Lower leg skin (tissue), 4 donors: ENCODE data around the gene PCGF1. TPM values are rescaled to one million over a fixed set of nuclear protein-coding genes. Genes with fewer than 3 reads are reported as not detected.

Experiments
- DNase-seq, 2 donors: peaks; one replicate each; pipeline ENCODE4 v3.0.0-alpha.2; 2019; ENCODE audit warnings: low spot score in 2 of 2
- H3K4me3 ChIP-seq: fragments of 200-600 bp; sonication (generic); 2 replicates; pipeline ENCODE4 v1.5.1; 2017; ENCODE audit warnings: mild to moderate bottlenecking, low read depth; ENCODE audit not compliant: poor library complexity, severe bottlenecking
- POLR2A ChIP-seq, 2 donors: fragments of 450-650 bp; IDR thresholded peaks; one replicate each; pipeline ENCODE4 v1.6.1; 2016 to 2017; ENCODE audit warnings: antibody characterized with exemption in 2 of 2, mild to moderate bottlenecking in 1 of 2, moderate library complexity in 1 of 2
- WGBS, 2 donors: methylation state at CpG; one replicate each; pipeline ENCODE4 v1.1.5; 2018; 5-methylcytosine and 5-hydroxymethylcytosine counted together
- intact Hi-C: fragments of 100-400 bp; cut with DNase I; formaldehyde crosslinking; loops from one replicate; pipeline ENCODE4 v1.15.0; 2023; ENCODE audit warnings: low total_unique reads
- total RNA-seq, 4 donors: library from RNA; depleted of rRNA; stranded (reverse); fragments of >200 nt; gene quantifications; one replicate each; pipeline ENCODE4 v1.1.0, GENCODE V29; 2016
- TF ChIP-seq, protein P1 (sequence below), 3 donors: fragments of 450-650 bp; IDR thresholded peaks; one replicate each; pipeline ENCODE4 v1.5.1; 2016; ENCODE audit warnings: antibody characterized with exemption in 3 of 3, mild to moderate bottlenecking in 3 of 3, moderate library complexity in 2 of 3

PCGF1 gene
- total RNA-seq, 4 donors from 2014 or later, result 13.3 to 38.4 (median 24.1) TPM

DNA sequence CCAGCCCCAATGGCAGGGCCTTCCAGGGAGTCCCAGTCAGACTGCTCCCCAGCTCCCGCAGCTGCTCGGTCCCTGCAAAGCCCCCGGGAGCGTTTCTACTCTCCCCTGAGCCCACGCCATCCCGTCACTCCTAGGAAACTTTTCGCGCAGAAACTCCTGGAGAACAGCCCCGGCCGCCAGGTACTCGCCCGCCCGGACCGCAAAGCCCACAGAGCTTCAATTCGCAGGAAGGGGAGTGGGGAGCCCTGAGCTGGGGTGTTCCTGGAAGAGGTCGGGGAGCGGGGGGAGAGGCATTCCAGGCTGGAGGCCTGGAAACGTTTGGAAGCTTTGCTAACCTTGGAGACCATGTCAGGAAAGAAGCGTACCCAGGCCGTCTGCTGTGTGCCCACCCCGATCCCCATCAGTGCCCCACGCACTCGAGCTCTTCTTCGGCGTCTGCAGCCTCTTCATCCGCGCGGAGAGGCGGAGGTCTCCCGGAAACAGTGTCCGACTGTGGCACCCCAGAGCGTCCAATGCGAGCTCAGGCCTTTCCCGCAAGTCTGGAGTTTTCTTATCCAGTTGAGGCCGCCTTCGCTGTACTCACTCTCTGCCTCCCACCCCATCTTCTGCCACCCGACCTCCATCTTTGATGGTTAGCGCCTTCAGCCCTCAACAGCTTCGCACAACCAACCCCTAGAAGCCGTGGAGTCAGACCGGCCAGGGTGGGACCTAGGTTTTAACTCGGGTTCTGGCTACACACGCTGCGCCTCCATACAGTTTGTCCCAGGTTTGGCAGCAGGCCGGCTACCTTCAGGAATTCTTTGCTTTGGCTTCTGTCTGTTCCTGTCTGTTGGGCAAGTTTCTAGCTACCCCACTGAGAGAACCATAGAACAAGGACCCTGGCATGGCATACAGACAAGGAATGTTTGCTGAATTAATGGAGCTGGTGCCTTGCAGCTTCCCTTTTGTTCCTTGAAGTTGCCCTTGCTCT is 3.7 kb downstream of the PCGF1 start:
- DNase-seq, result no peak
- 57 to 75% methylated on average over 35 to 45 of the region's 45 CpGs for WGBS, 2 donors
- TF ChIP-seq, protein P1, sequence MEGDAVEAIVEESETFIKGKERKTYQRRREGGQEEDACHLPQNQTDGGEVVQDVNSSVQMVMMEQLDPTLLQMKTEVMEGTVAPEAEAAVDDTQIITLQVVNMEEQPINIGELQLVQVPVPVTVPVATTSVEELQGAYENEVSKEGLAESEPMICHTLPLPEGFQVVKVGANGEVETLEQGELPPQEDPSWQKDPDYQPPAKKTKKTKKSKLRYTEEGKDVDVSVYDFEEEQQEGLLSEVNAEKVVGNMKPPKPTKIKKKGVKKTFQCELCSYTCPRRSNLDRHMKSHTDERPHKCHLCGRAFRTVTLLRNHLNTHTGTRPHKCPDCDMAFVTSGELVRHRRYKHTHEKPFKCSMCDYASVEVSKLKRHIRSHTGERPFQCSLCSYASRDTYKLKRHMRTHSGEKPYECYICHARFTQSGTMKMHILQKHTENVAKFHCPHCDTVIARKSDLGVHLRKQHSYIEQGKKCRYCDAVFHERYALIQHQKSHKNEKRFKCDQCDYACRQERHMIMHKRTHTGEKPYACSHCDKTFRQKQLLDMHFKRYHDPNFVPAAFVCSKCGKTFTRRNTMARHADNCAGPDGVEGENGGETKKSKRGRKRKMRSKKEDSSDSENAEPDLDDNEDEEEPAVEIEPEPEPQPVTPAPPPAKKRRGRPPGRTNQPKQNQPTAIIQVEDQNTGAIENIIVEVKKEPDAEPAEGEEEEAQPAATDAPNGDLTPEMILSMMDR (IDR thresholded peaks at IDR 0.05), result no peak
- no peak for TF ChIP-seq POLR2A (IDR thresholded peaks at IDR 0.05)
- intact Hi-C loops, result no loop called here
- peak overlapping the region; percentile 40 for H3K4me3 ChIP-seq

DNA sequence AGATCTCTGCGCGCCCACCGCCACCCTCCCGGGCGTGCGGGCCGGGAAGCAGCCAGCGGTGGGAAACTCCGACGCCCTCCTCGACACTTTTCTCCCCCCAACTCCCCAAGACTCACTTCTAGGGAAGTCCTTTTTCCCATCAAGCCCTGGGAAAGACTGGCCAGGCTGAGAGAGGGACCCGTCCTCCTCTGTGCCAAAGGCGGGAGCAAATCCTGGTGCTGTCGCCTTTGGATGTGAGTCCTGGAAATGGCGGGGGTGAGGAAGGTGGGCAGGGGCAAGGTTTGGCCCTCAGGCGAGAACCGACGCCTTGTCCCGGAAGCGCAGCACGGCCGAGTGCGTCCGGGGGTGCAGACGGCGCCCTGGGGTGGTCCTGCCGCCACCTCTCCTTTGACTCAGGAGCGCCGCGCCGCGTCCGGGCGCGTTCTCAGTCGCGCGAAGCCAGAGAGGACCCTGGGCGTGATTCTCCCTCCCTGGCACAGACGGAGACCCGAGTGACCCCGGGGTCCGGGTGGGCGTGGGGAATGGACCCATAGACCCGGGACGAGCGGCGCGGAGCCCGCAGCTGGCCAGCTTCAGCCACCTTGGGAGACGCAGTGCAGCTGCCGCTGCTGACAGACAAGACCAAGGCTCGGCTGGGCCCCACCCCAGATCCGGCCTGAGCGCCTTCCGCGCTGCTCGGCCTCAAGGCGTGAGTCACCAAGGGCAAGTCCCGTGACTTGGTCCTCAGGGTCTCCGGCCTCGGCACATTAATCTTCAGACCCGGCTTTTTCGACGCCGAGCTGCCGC is 4.6 kb downstream of the PCGF1 start:
- DNase-seq, result peak; percentile 84 to 97
- peak in 1 of 2 donors; percentile 23 for TF ChIP-seq POLR2A (IDR thresholded peaks at IDR 0.05)
- TF ChIP-seq, protein P1 (IDR thresholded peaks at IDR 0.05), result peak in 1 of 3 donors; percentile 8
- WGBS, 2 donors, result 4 to 5% methylated on average over 26 of the region's 67 CpGs
- H3K4me3 ChIP-seq, result peak overlapping the region; percentile 40
- intact Hi-C loops, result no loop called here

DNA sequence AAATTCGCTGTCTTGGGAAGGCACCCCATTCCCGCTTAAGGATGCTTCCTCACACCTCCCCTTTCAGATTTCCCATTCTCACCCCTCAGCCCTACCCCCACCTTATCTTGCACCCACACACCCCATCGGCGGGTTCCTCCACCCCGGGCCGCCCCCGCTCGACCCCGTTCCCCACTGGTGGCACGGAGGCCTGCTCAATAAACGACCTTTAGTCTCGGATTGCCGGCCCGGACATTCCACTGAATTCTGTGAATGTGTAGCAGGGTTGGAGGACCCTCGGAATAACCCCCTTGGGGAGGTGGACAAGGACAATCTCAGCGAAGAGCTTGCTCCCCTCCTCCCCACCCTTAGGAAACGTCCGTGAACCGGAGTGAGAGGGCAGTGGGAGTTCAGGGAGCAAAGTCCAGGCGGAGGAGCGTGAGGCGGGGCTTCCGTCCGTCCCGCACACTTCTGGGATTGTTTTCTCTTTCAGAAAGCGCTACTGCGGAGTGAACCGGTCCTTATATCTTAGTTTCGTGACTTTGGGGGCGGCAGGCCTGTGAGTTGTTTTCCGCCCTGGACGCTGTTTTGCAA is 5.3 kb downstream of the PCGF1 start:
- H3K4me3 ChIP-seq, result peak overlapping the region; percentile 40
- intact Hi-C loops, result no loop called here
- no peak for DNase-seq
- WGBS, 2 donors, result 19 to 21% methylated on average over 32 of the region's 32 CpGs
- no peak for TF ChIP-seq POLR2A (IDR thresholded peaks at IDR 0.05)
- TF ChIP-seq, protein P1 (IDR thresholded peaks at IDR 0.05), result no peak

GRCh38 chr2:74501335-74502071 is 6.0 kb downstream of the PCGF1 start:
- H3K4me3 ChIP-seq, result no peak overlapping the region
- DNase-seq, result no peak
- 83 to 84% methylated on average over 18 of the region's 18 CpGs for WGBS, 2 donors
- TF ChIP-seq, protein P1 (IDR thresholded peaks at IDR 0.05), result no peak
- no peak for TF ChIP-seq POLR2A (IDR thresholded peaks at IDR 0.05)
- intact Hi-C loops, result no loop called here

GRCh38 chr2:74500578-74500946 is 6.9 kb downstream of the PCGF1 start:
- no peak for DNase-seq
- TF ChIP-seq, protein P1 (IDR thresholded peaks at IDR 0.05), result no peak
- TF ChIP-seq POLR2A (IDR thresholded peaks at IDR 0.05), result no peak
- intact Hi-C loops, result no loop called here
- H3K4me3 ChIP-seq, result no peak overlapping the region
